ENCODE data around the gene CFAP58.

The CFAP58 gene

DNA sequence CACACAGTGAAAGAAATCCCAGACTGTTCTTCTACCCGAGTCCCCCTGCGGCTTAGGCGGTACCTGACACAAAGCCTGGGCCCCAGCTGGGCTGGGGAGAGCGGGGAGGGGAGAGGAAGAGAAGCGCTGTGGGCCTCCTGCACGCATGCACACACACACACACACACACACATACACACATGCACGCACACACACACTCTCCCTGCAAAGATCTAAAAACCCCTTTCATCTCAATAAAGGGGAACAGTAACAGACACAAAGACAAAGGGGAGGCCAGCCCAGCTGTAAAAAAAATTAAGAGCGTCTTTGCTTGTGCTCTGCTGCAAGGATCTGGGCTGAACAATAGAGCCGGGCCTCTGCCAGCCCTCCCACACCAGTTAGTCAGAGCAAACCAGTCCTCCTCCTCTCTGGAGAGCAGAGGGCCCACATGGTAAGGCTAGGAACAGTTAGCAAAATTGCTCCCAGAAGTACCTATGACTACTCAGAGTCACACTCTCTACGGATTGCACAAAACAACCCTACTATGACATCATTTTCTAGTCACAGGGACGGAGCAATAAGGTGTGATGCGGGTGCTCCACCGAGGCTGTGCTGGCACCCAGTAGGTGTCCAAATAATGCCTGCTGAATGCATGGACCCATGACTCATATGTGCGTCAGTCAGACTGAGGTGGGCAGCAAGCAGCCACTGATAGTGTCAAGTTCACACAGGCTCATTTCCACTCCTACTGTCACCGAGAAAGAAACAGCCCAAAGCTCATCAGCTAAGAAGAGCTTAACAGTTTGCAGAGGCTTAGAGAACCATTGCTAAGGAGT, 24.5 kb upstream of the CFAP58 start:
- H3K27me3 ChIP-seq (ENCODE audit: insufficient read depth, low read length, poor library complexity) = no peaks in the 10 kb centered on the region
- no CpG with 5 or more reads among the region's 15 CpGs for WGBS (ENCODE audit: extremely low coverage, insufficient coverage, low lambda C conversion rate)

DNA sequence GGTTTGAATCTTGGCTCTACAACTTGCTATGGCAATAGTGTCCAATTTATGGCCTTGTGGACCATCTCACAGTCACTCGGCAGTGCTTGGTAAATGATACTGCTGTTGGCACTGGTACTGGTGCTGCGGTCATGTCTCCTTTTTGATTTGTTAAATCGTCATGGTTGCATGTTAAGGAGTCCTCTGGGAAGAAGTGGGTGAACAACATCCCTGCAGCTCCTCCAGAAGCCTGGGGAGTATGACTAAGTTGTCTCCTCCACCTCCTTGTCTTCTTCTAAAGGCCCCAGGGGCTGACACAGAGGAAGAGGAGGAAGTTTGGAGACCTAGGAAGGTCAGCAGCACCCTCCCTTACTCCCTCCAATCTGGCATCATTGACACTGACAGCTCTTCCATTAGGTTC, 23.9 kb upstream of the CFAP58 start:
- WGBS (ENCODE audit: extremely low coverage, insufficient coverage, low lambda C conversion rate) = no CpG with 5 or more reads among the region's 3 CpGs
- peak overlapping the region; percentile 52 for H3K27ac ChIP-seq (ENCODE audit: low read depth, low read length)
- H3K27me3 ChIP-seq (ENCODE audit: insufficient read depth, low read length, poor library complexity) = no peaks in the 10 kb centered on the region

More for the DNA sequence above, 24.5 kb upstream of the CFAP58 start:
- H3K56ac ChIP-seq (ENCODE audit: low read length) = peak overlapping the region; percentile 88
- H3K4me1 ChIP-seq (ENCODE audit: control insufficient read depth, low read depth, low read length) = peaks cover 56% of the 10 kb centered on the region
- no peak overlapping the region for H3K4me3 ChIP-seq (ENCODE audit: low read length)
- peak overlapping the region; percentile 52 for H3K27ac ChIP-seq (ENCODE audit: low read depth, low read length)
- H3K79me2 ChIP-seq (ENCODE audit: control insufficient read depth, insufficient read depth, low read length) = peaks cover 97% of the 10 kb centered on the region
- H2BK15ac ChIP-seq (replicated peaks; ENCODE audit: low read depth) = no peak overlapping the region
- H3K23ac ChIP-seq (ENCODE audit: low read length) = peak overlapping the region; percentile 69
- no peak overlapping the region for H3K4ac ChIP-seq (ENCODE audit: low read depth, low read length)
- no peak overlapping the region for H4K5ac ChIP-seq (ENCODE audit: low read length)
- peak overlapping the region; percentile 51 for H2BK5ac ChIP-seq (ENCODE audit: low read length)
- H3K79me1 ChIP-seq (ENCODE audit: low read length) = peaks cover 54% of the 10 kb centered on the region
- peak; percentile 75 for DNase-seq
- no peaks in the 10 kb centered on the region for H3K36me3 ChIP-seq (ENCODE audit: control insufficient read depth, insufficient read depth, low read length)
- no peak overlapping the region for H3K4me2 ChIP-seq (ENCODE audit: low read length)
- H4K8ac ChIP-seq (ENCODE audit: low read depth, low read length) = no peak overlapping the region
- H2BK120ac ChIP-seq (ENCODE audit: low read depth, low read length) = no peak overlapping the region
- H2AK5ac ChIP-seq (ENCODE audit: low read length) = peak overlapping the region; percentile 70
- peak overlapping the region; percentile 12 for H3K18ac ChIP-seq (ENCODE audit: low read length)
- H3K9ac ChIP-seq (ENCODE audit: low read length) = peak overlapping the region; percentile 66

DNA sequence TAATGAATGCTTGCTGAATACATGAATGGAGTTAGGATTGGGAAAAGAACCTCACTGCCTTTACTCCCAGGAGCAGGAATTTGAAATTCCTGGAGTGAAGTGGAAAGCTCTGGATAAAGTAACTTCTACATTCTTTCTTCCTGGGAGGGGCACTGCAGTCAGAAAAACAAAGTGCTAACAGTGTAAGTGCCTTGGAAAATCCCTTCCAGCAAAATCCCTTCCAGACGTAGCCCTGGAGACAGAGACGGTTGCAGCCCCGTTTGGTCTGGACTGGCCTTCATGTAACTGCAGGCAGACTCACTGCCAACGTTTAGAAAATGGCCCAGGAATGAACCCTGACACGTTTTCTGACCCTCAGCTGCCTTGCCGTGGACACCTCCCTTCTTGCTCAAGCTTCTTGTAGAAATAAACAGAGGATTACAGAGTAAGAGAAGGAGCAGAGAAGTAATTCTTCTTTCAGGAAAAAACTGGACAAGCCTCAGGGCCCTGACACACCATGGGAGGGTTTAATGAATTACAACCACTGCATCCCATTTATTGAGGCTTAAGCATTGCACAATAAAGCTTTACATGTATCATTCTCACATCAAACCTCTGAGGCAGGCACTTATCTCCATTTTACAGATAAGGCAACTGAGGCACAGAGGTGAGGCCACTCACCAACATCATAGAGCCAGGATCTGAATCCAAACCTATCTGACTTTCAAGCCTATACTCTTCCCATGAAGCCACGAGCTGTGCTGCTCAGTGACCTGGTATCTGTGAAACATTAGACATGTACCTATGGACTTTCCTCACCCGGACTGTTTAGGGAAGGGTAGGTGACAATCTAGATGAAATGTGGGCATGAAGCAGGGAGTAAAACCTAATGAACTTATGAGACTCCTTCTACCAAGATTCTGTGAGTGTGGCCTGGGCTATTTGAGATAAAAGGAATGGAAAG, 23.2 kb upstream of the CFAP58 start:
- Histone ChIP-seq H3K79me1 (ENCODE audit: low read length) (peaks cover 57% of the 10 kb centered on the region), H4K8ac (ENCODE audit: low read depth, low read length) (no peak overlapping the region), H3K4ac (ENCODE audit: low read depth, low read length) (no peak overlapping the region), H3K4me1 (ENCODE audit: control insufficient read depth, low read depth, low read length) (peaks cover 59% of the 10 kb centered on the region), H3K56ac (ENCODE audit: low read length) (peak overlapping the region; percentile 71), H2BK5ac (ENCODE audit: low read length) (peak overlapping the region; percentile 66), H2AK5ac (ENCODE audit: low read length) (peak overlapping the region; percentile 1), H2BK15ac (replicated peaks; ENCODE audit: low read depth) (no peak overlapping the region), H3K9ac (ENCODE audit: low read length) (peak overlapping the region; percentile 33), H4K5ac (ENCODE audit: low read length) (no peak overlapping the region), H3K27me3 (ENCODE audit: insufficient read depth, low read length, poor library complexity) (no peaks in the 10 kb centered on the region), H2BK120ac (ENCODE audit: low read depth, low read length) (no peak overlapping the region), H3K36me3 (ENCODE audit: control insufficient read depth, insufficient read depth, low read length) (no peaks in the 10 kb centered on the region), H3K27ac (ENCODE audit: low read depth, low read length) (peak overlapping the region; percentile 52), H3K4me2 (ENCODE audit: low read length) (no peak overlapping the region), H3K4me3 (ENCODE audit: low read length) (no peak overlapping the region), H3K79me2 (ENCODE audit: control insufficient read depth, insufficient read depth, low read length) (peaks cover 98% of the 10 kb centered on the region), H3K23ac (ENCODE audit: low read length) (peak overlapping the region; percentile 29), H3K18ac (ENCODE audit: low read length) (peak overlapping the region; percentile 12)
- peak; percentile 73 for DNase-seq
- WGBS (ENCODE audit: extremely low coverage, insufficient coverage, low lambda C conversion rate) = no CpG with 5 or more reads among the region's 8 CpGs

More for the DNA sequence above, 23.9 kb upstream of the CFAP58 start:
- Histone ChIP-seq H4K5ac (ENCODE audit: low read length) (no peak overlapping the region), H3K4me1 (ENCODE audit: control insufficient read depth, low read depth, low read length) (peaks cover 57% of the 10 kb centered on the region), H3K4me3 (ENCODE audit: low read length) (no peak overlapping the region), H3K4me2 (ENCODE audit: low read length) (no peak overlapping the region), H3K18ac (ENCODE audit: low read length) (no peak overlapping the region), H3K56ac (ENCODE audit: low read length) (peak overlapping the region; percentile 88), H2BK5ac (ENCODE audit: low read length) (peak overlapping the region; percentile 21), H2BK120ac (ENCODE audit: low read depth, low read length) (no peak overlapping the region), H3K36me3 (ENCODE audit: control insufficient read depth, insufficient read depth, low read length) (no peaks in the 10 kb centered on the region), H3K79me1 (ENCODE audit: low read length) (peaks cover 58% of the 10 kb centered on the region), H3K79me2 (ENCODE audit: control insufficient read depth, insufficient read depth, low read length) (peaks cover 98% of the 10 kb centered on the region), H3K23ac (ENCODE audit: low read length) (no peak overlapping the region), H3K4ac (ENCODE audit: low read depth, low read length) (no peak overlapping the region), H2AK5ac (ENCODE audit: low read length) (peak overlapping the region; percentile 88), H3K9ac (ENCODE audit: low read length) (peak overlapping the region; percentile 66), H4K8ac (ENCODE audit: low read depth, low read length) (no peak overlapping the region), H2BK15ac (replicated peaks; ENCODE audit: low read depth) (no peak overlapping the region)
- DNase-seq = no peak

DNA sequence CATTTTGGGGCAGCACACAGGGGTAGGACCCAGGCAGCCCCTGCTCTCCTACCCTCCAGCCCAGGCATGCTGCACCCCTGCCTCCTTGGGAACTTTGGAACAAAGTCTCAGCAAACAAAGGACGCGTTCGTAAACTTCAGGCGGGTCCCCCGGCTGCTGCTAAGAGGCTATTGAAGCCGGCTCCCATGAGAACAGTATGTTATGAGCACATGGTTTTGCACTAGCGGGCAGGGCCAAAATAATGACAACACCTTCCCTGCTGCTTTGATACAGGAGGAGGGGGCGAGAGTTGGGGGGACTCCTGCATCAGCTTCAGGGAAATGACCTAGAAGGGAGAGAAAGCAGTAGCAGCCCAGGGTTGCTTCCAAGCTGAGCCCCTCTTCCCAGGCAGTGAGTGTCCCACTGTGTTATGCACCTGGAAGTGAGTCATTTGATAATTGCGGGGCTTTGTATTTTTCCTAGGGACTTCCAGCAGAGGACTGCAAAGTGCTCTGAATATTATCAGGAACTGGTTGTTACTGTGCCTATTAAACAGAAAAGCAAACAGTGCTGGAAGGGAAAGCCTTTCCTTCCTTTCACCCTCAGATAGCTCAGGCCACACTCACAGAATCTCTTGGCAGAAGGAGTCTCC, 22.3 kb upstream of the CFAP58 start:
- Histone ChIP-seq H2BK5ac (ENCODE audit: low read length) (peak overlapping the region; percentile 66), H3K23ac (ENCODE audit: low read length) (no peak overlapping the region), H3K27ac (ENCODE audit: low read depth, low read length) (peak overlapping the region; percentile 75), H3K4me2 (ENCODE audit: low read length) (peak overlapping the region; percentile 8), H3K79me1 (ENCODE audit: low read length) (peaks cover 56% of the 10 kb centered on the region), H3K4ac (ENCODE audit: low read depth, low read length) (no peak overlapping the region), H4K8ac (ENCODE audit: low read depth, low read length) (no peak overlapping the region), H4K5ac (ENCODE audit: low read length) (no peak overlapping the region), H3K56ac (ENCODE audit: low read length) (peak overlapping the region; percentile 71), H3K79me2 (ENCODE audit: control insufficient read depth, insufficient read depth, low read length) (peaks cover 97% of the 10 kb centered on the region), H3K4me3 (ENCODE audit: low read length) (no peak overlapping the region), H2AK5ac (ENCODE audit: low read length) (peak overlapping the region; percentile 1), H3K9ac (ENCODE audit: low read length) (peak overlapping the region; percentile 33), H3K18ac (ENCODE audit: low read length) (peak overlapping the region; percentile 20), H3K36me3 (ENCODE audit: control insufficient read depth, insufficient read depth, low read length) (no peaks in the 10 kb centered on the region), H3K4me1 (ENCODE audit: control insufficient read depth, low read depth, low read length) (peaks cover 66% of the 10 kb centered on the region), H3K27me3 (ENCODE audit: insufficient read depth, low read length, poor library complexity) (no peaks in the 10 kb centered on the region), H2BK15ac (replicated peaks; ENCODE audit: low read depth) (no peak overlapping the region), H2BK120ac (ENCODE audit: low read depth, low read length) (no peak overlapping the region)
- DNase-seq = peak; percentile 83
- no CpG with 5 or more reads among the region's 9 CpGs for WGBS (ENCODE audit: extremely low coverage, insufficient coverage, low lambda C conversion rate)

DNA sequence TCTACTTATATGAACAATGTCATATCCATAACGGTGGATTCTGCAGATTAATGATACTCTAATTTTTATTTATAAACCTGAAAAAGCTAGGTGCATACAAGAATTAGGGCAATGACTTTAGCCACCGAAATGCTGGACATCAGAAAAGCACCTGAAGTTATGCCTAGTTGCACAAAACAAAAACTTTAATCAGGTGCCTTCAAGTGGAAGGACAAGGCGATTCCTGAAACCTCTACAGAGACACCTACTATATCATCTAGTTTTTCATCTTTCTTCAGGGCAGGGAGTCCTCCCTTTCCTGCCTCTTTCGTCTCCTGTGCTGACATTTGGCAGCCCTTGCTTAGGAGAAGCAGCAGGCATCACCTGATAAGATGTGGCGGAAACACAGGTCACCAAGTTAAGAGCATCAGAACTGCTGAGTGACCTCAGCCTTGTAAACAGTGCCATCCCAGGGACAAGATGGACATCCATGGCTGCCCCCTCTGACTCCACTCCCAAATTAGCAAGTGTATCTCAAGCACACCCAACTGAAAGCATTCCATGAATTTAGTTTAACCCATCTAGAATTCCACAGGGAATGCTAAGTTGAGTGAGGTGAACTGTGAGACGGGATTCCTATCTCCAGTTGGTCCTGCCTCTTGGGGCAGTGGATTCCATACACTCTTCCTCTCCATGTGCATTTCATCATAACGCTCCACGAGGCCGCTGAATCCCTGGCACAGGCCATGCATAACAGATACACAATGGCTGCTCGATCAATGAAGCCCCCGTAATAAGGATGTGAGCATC, 21.2 kb upstream of the CFAP58 start:
- Histone ChIP-seq H2BK15ac (replicated peaks; ENCODE audit: low read depth) (no peak overlapping the region), H3K79me2 (ENCODE audit: control insufficient read depth, insufficient read depth, low read length) (peaks cover 97% of the 10 kb centered on the region), H3K4me2 (ENCODE audit: low read length) (no peak overlapping the region), H3K56ac (ENCODE audit: low read length) (no peak overlapping the region), H2AK5ac (ENCODE audit: low read length) (no peak overlapping the region), H3K4ac (ENCODE audit: low read depth, low read length) (no peak overlapping the region), H3K4me3 (ENCODE audit: low read length) (no peak overlapping the region), H4K5ac (ENCODE audit: low read length) (no peak overlapping the region), H3K23ac (ENCODE audit: low read length) (no peak overlapping the region), H2BK5ac (ENCODE audit: low read length) (no peak overlapping the region), H3K4me1 (ENCODE audit: control insufficient read depth, low read depth, low read length) (peaks cover 69% of the 10 kb centered on the region), H4K8ac (ENCODE audit: low read depth, low read length) (no peak overlapping the region), H3K9ac (ENCODE audit: low read length) (no peak overlapping the region), H3K18ac (ENCODE audit: low read length) (no peak overlapping the region), H2BK120ac (ENCODE audit: low read depth, low read length) (no peak overlapping the region), H3K36me3 (ENCODE audit: control insufficient read depth, insufficient read depth, low read length) (no peaks in the 10 kb centered on the region), H3K27ac (ENCODE audit: low read depth, low read length) (no peak overlapping the region), H3K79me1 (ENCODE audit: low read length) (peaks cover 51% of the 10 kb centered on the region), H3K27me3 (ENCODE audit: insufficient read depth, low read length, poor library complexity) (no peaks in the 10 kb centered on the region)
- WGBS (ENCODE audit: extremely low coverage, insufficient coverage, low lambda C conversion rate) = no CpG with 5 or more reads among the region's 11 CpGs
- DNase-seq = peak; percentile 80

Measured in mesendoderm (in vitro differentiated cells).